Parathyroid adenoma (tissue), 2 donors: ENCODE results near the gene BCKDHB.

Source experiments
- H2AFZ ChIP-seq: fragments of 300-600 bp; sonication (generic); one replicate; pipeline ENCODE4 v1.7.0; 2017; ENCODE audit warnings: antibody characterized with exemption, mild to moderate bottlenecking
- H3K27ac ChIP-seq: fragments of 300-600 bp; sonication (generic); one replicate; pipeline ENCODE4 v1.7.0; 2017
- H3K27me3 ChIP-seq: fragments of 300-600 bp; sonication (generic); one replicate; pipeline ENCODE4 v1.7.0; 2017; ENCODE audit warnings: low read length; ENCODE audit not compliant: control insufficient read depth, insufficient read depth
- H3K36me3 ChIP-seq: fragments of 300-600 bp; sonication (generic); one replicate; pipeline ENCODE4 v1.7.0; 2017; ENCODE audit warnings: low read length; ENCODE audit not compliant: control insufficient read depth, insufficient read depth
- H3K4me1 ChIP-seq: fragments of 300-600 bp; sonication (generic); one replicate; pipeline ENCODE4 v1.7.0; 2017; ENCODE audit warnings: control low read depth
- H3K4me2 ChIP-seq: fragments of 300-600 bp; sonication (generic); one replicate; pipeline ENCODE4 v1.7.0; 2017; ENCODE audit warnings: low read length
- H3K4me3 ChIP-seq: fragments of 300-600 bp; sonication (generic); one replicate; pipeline ENCODE4 v1.7.0; 2017; ENCODE audit warnings: low read depth, low read length
- H3K79me2 ChIP-seq: fragments of 300-600 bp; sonication (generic); one replicate; pipeline ENCODE4 v1.7.0; 2017; ENCODE audit warnings: control low read depth
- H3K9ac ChIP-seq: fragments of 300-600 bp; sonication (generic); one replicate; pipeline ENCODE4 v1.7.0; 2017; ENCODE audit warnings: mild to moderate bottlenecking
- H3K9me3 ChIP-seq: fragments of 300-600 bp; sonication (generic); one replicate; pipeline ENCODE4 v1.7.0; 2017; ENCODE audit warnings: low read length; ENCODE audit not compliant: control insufficient read depth
- CTCF ChIP-seq: fragments of 300-600 bp; sonication (generic); IDR thresholded peaks from one replicate; pipeline ENCODE4 v1.7.0; 2017; ENCODE audit warnings: antibody characterized with exemption, mild to moderate bottlenecking
- donor health status: primary hyperparathyroidism.

Gene BCKDHB

GRCh38 chr6:80214436-80215022 lies 108.1 kb downstream of the BCKDHB start:
- H3K4me1 ChIP-seq, result no peaks in the 10 kb centered on the region
- no peaks in the 10 kb centered on the region for H3K79me2 ChIP-seq
- no peak overlapping the region for H3K4me3 ChIP-seq
- peak; percentile 61 for TF ChIP-seq CTCF
- H3K4me2 ChIP-seq, result no peak overlapping the region
- no peak overlapping the region for H3K27ac ChIP-seq
- H2AFZ ChIP-seq, result no peak overlapping the region
- H3K9ac ChIP-seq, result no peak overlapping the region
- H3K36me3 ChIP-seq, result no peaks in the 10 kb centered on the region
- no peaks in the 10 kb centered on the region for H3K9me3 ChIP-seq
- no peaks in the 10 kb centered on the region for H3K27me3 ChIP-seq

- no peaks in the 10 kb centered on the region for H3K36me3 ChIP-seq
- H3K4me1 ChIP-seq, result no peaks in the 10 kb centered on the region
- no peaks in the 10 kb centered on the region for H3K9me3 ChIP-seq
- no peak overlapping the region for H3K4me2 ChIP-seq
- H3K9ac ChIP-seq, result no peak overlapping the region
- no peak overlapping the region for H3K4me3 ChIP-seq
- TF ChIP-seq CTCF, result no peak
- no peak overlapping the region for H3K27ac ChIP-seq
- no peak overlapping the region for H2AFZ ChIP-seq
- no peaks in the 10 kb centered on the region for H3K27me3 ChIP-seq
- H3K79me2 ChIP-seq, result no peaks in the 10 kb centered on the region
Observed at GRCh38 chr6:80215063-80215462, 108.6 kb downstream of the BCKDHB start.

GRCh38 chr6:80217794-80218193 lies 111.3 kb downstream of the BCKDHB start:
- H3K4me3 ChIP-seq, result no peak overlapping the region

GRCh38 chr6:80223743-80224212 lies 117.3 kb downstream of the BCKDHB start:
- H3K27me3 ChIP-seq, result no peaks in the 10 kb centered on the region
- H3K4me2 ChIP-seq, result no peak overlapping the region
- H3K79me2 ChIP-seq, result no peaks in the 10 kb centered on the region
- H3K9ac ChIP-seq, result no peak overlapping the region
- H3K4me1 ChIP-seq, result no peaks in the 10 kb centered on the region
- no peaks in the 10 kb centered on the region for H3K36me3 ChIP-seq
- no peak overlapping the region for H3K4me3 ChIP-seq
- H3K27ac ChIP-seq, result no peak overlapping the region
- no peak overlapping the region for H2AFZ ChIP-seq
- H3K9me3 ChIP-seq, result no peaks in the 10 kb centered on the region
- TF ChIP-seq CTCF, result no peak

More at GRCh38 chr6:80217794-80218193, 111.3 kb downstream of the BCKDHB start:
- H3K27ac ChIP-seq, result no peak overlapping the region
- H3K79me2 ChIP-seq, result no peaks in the 10 kb centered on the region
- H2AFZ ChIP-seq, result no peak overlapping the region
- H3K9ac ChIP-seq, result no peak overlapping the region
- TF ChIP-seq CTCF, result no peak
- H3K4me2 ChIP-seq, result no peak overlapping the region
- no peaks in the 10 kb centered on the region for H3K27me3 ChIP-seq
- no peaks in the 10 kb centered on the region for H3K4me1 ChIP-seq
- H3K36me3 ChIP-seq, result no peaks in the 10 kb centered on the region
- no peaks in the 10 kb centered on the region for H3K9me3 ChIP-seq

- Histone ChIP-seq H3K9me3 (no peaks in the 10 kb centered on the region), H3K27me3 (no peaks in the 10 kb centered on the region), H2AFZ (no peak overlapping the region), H3K4me3 (no peak overlapping the region), H3K36me3 (no peaks in the 10 kb centered on the region), H3K9ac (no peak overlapping the region), H3K27ac (no peak overlapping the region), H3K4me1 (no peaks in the 10 kb centered on the region), H3K4me2 (no peak overlapping the region), H3K79me2 (no peaks in the 10 kb centered on the region)
- TF ChIP-seq CTCF, result no peak
Observed at GRCh38 chr6:80226151-80226550, 119.7 kb downstream of the BCKDHB start.
